ENCODE measurements around the gene SLC30A4. TPM values are rescaled to one million over a fixed set of nuclear protein-coding genes. Genes with fewer than 3 reads are reported as not detected.
"Not testable (repeated sequence)": the region's sequence is repeated elsewhere in the genome, so short reads cannot be mapped to it uniquely, and the experiment has no call there.

Gene SLC30A4
- polyA plus RNA-seq, 3 donors = 0.55 to 3.7 (median 2.0) TPM

DNA sequence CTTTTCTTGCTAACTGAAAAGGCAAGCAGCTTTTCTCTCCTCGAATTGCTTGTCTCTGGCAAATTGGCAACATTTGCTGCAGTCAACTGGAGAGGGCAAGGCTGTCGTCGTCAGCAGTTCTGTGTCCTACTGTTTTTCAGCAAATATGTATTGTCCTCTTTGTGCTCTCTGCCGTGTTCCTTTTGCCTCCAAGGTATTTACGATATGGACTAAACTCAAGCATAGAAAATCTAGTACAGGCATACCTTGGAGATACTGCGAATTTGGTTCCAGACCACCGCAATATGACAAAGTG, 558 bp upstream of the SLC30A4 start:
- no peak overlapping the region for H3K27ac ChIP-seq (ENCODE audit: low read depth, low read length)
- 14 to 29% (median 23%) methylated on average over 7 of the region's 7 CpGs for WGBS, 3 donors

DNA sequence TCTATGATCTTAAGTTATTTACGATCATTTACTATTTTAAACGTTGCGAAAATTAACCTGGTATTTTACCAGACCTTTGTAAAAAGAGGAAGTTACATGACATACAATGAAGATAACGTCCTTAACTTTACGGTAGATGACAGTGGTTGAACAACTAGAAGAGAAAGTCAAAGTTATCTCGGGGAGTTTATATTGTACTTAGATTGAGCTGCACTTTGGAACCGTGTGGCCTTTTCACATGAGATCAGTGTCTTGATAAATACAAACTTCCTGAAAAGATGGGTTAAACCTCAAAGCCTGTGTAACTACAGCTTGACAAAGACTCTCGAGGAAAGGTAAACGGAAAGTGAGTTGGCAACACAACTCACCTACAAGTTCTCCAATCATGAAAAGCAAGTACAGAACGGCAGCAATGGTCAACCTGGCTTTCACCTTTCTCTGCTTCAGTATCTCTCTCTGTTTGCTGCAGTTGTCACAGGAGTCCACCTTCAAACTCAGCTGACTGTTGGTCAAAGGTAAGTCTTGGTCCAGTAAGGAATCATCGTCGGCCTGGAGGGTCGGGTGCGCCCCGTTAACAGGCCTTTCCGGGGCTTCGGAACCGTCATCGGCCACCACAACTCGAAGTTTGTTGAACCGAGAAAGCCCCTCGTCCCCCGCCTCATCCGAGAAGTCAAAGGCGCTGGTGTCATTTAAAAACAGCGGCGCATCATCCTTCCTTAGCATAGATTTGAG, 793 bp downstream of the SLC30A4 start:
- WGBS, 3 donors = 2 to 4% (median 3%) methylated on average over 27 of the region's 27 CpGs
- peak overlapping the region; percentile 48 for H3K27ac ChIP-seq (ENCODE audit: low read depth, low read length)

DNA sequence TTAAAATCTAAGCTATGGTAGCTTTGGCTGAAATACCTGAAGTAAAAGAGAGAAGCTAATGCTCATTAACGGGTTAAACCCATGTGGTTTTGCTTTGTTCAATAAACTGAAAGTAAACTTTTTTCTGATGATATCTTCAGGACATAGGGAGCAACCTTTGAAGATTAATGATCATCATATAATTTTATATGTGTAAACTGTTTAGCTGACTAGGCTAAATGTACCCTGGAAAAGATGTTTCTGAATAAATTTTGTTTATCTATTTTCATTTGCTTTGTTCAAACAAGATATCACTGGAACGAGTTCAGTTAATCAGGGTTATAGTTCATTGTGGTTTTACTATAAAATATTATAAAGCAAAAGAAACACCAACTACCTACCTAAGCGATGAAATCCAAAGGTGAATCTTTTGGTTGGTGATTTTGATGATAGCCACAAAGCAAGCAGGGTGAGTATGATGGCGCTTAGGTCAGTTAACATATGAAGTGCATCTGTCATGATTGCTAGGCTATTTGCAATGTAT, 11.7 kb downstream of the SLC30A4 start:
- WGBS, 3 donors = 74 to 81% (median 81%) methylated on average over 4 of the region's 4 CpGs
- H3K27ac ChIP-seq (ENCODE audit: low read depth, low read length) = no peak overlapping the region

DNA sequence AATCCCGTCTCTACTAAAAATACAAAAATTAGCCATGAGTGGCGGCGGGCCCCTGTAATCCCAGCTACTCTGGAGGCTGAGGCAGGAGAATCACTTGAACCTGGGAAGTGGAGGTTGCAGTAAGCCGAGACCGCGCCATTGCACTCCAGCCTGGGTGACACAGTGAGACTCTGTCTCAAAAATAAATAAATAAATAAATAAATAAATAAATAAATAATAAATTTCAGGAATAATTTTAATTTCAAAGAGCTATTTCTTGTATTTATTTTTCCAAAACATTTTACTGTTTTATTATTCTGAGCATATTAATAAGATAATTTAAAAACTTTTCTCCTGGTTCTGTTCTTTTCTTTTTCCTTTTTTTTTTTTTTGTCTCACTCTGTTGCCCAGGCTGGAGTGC, 15.4 kb downstream of the SLC30A4 start:
- WGBS, 3 donors = 97 to 99% (median 97%) methylated on average over 6 of the region's 6 CpGs

DNA sequence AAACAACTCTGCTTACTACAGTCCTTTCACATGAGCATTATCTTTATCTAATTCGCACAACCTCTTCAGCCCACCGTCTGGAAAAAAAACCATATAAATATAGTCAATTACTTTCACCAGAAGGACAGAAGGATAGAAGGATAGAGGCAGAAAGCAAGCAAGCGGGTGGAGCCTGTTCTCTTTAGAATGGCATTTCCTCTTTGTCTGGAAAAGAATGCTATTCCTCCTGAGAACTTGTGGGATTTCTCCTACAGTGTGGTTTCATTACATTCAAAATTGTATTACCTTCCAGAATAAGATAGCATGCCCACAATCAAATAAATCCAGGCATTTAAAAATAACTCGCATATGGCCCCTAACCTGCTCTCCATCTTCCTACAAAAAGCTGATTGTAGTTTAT, 23.1 kb downstream of the SLC30A4 start:
- H3K27ac ChIP-seq (ENCODE audit: low read depth, low read length) = no peak overlapping the region
- WGBS, 3 donors = 87 to 89% (median 89%) methylated on average over 4 of the region's 4 CpGs

More for the DNA sequence above, 15.4 kb downstream of the SLC30A4 start:
- not testable (repeated sequence) for H3K27ac ChIP-seq (ENCODE audit: low read depth, low read length)

DNA sequence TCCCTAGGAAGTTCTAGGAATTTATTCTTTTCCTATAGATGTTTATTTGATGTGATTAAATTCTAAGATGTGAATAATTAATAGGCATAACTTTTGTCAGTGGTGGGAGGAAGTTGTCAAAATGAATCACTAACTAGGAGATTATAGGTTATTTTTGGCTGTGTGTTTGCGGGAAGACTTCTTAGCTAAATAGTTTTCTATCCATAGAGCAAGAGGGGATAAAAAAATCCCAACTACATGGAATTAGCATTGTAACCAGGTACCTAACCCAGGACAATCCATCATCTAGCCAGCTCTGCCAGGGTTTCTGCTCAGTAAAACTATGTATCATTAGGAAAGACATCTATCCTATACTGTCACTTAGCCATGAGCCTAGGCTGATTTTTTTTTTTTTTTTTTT, 23.9 kb downstream of the SLC30A4 start:
- WGBS, 3 donors = 88 to 93% (median 91%) methylated on average over 1 of the region's 1 CpG

DNA sequence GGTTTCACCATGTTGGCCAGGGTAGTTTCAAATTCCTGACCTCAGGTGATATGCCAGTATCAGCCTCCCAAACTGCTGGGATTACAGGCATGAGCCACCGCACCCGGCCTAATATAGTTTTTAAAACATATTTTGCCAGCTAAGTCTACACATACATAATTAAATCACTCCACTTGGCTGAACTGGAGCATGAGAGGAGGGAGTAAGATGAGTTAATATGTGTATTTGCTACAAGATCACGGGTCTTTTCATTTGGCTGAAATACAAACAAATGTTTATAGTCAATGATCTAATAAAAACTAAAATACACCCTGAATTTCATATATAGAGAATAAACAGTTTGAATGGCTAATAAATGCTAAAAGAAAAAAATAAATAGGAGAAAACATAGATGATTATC, 25.3 kb downstream of the SLC30A4 start:
- no peak overlapping the region for H3K27ac ChIP-seq (ENCODE audit: low read depth, low read length)
- WGBS, 3 donors = 91 to 98% (median 93%) methylated on average over 3 of the region's 3 CpGs

More for the DNA sequence above, 23.9 kb downstream of the SLC30A4 start:
- no peak overlapping the region for H3K27ac ChIP-seq (ENCODE audit: low read depth, low read length)

DNA sequence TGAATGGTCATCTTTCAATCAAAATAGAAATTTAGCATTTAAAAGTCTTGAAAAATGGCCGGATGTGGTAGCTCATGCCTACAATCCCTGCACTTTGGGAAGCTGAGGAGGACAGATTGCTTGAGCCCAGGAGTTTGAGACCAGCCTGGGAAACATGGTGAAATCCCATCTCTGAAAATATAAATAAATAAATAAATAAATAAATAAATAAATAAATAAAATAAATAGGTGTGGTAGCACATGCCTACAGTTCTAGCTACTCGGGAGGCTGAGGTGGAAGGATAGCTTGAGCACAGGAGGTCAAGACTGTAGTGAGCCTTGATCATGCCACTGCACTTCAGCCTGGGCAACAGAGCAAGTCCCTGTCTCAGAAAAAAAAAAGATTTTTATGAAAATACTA, 25.9 kb downstream of the SLC30A4 start:
- H3K27ac ChIP-seq (ENCODE audit: low read depth, low read length) = no peak overlapping the region
- 90 to 97% (median 92%) methylated on average over 2 of the region's 2 CpGs for WGBS, 3 donors

DNA sequence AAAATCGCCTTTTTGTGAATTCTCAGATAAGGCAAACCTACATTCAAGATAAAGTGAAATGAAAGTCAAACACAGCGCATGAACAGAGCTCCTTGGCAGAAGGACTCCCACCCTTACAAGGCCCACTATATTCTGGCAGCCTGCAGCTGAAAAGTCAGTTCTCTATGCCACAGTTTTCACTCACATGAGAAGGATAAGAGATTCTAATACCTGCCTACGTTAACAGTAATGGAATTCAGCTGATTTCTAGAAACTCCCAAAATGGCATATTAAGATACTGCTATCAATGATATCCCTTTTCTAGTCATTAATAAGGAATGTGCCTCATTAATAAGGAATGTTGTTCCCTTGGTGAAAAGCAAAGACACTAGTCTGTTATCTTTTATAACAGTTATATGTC, 27.0 kb downstream of the SLC30A4 start:
- no peak overlapping the region for H3K27ac ChIP-seq (ENCODE audit: low read depth, low read length)
- 70 to 89% (median 82%) methylated on average over 3 of the region's 3 CpGs for WGBS, 3 donors

DNA sequence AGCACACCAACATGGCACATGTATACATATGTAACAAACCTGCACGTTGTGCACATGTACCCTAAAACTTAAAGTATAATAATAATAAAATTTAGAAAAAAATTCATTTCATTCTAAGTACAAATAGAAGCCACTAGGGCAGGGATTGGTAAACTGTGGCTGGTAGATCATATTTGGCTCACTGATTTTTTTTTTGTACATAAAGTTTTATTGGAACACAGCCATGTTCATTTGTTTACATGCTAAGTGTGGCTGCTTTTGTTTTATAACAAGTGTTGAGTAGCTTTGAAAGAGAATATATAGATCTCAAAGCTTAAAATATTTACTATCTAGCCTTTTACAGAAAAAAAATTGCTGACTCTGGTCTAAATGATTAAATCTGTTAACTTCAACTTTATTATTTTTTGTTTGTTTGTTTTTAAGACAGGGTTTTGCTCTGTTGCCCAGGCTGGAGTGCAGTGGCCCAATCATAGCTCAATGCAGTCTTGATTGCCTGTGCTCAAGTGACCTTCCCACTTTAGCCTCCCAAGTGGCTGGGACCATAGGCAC, 32.8 kb downstream of the SLC30A4 start:
- 83 to 93% (median 93%) methylated on average over 1 of the region's 1 CpG for WGBS, 3 donors
- no peak overlapping the region for H3K27ac ChIP-seq (ENCODE audit: low read depth, low read length)

DNA sequence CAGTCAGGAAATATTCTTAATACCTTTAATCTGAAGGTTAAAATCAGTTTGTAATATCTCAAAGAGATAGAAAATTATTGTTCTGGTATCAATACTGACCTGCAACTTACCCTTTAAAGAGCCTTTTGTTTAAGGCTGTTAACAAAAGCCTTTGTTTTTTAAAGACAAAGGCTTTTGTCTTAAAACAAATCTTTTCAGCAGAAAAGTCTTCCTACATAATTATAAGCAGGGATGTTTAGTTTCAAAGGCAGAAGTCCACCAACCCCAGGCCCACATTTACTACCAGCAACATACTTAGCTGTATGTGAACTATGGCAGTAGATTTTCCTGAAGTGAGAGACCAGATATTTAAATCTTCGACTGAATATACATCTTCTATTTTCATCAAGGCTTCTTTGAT, 36.2 kb downstream of the SLC30A4 start:
- WGBS, 3 donors = 91 to 96% (median 93%) methylated on average over 1 of the region's 1 CpG
- H3K27ac ChIP-seq (ENCODE audit: low read depth, low read length) = no peak overlapping the region

DNA sequence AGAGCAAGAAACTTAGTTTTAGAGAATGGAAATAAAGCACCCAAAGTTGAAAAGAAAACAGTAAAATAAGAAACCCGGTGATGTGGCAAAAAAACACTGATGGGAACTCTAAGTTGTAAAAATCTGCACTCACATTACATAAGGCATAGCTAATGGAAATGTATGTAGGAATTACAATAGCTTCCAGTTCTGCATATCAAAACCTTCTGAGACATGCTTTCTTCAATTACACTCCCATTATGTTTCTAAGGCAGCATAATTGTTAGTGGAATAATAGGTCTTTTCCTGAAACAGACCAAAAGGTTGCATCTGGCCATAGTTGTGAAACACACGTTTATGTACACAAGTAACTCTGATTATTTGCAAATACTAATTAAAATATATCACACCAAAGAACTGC, 41.4 kb downstream of the SLC30A4 start:
- no peak overlapping the region for H3K27ac ChIP-seq (ENCODE audit: low read depth, low read length)
- 78 to 84% (median 81%) methylated on average over 2 of the region's 2 CpGs for WGBS, 3 donors

DNA sequence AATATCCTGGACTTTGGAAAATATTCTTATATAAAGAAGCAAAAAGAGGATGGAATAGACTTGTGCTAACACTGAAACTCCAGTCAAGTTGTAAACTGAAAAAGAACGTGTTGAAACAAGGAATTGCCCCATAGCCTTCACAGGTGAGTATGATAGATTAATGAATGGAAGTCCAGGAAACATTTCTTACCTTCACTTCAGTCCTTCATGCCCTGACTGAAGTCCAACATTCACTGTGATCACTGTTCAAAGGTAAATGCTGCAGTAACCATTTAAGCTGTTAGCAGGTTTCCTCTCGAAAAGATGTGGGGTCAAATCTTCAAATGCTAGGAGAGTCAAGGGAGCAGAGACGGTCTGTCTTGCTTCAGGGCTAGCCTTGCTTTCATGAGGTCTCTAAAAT, 46.1 kb downstream of the SLC30A4 start:
- no peak overlapping the region for H3K27ac ChIP-seq (ENCODE audit: low read depth, low read length)
- 69 to 76% (median 70%) methylated on average over 3 of the region's 3 CpGs for WGBS, 3 donors

DNA sequence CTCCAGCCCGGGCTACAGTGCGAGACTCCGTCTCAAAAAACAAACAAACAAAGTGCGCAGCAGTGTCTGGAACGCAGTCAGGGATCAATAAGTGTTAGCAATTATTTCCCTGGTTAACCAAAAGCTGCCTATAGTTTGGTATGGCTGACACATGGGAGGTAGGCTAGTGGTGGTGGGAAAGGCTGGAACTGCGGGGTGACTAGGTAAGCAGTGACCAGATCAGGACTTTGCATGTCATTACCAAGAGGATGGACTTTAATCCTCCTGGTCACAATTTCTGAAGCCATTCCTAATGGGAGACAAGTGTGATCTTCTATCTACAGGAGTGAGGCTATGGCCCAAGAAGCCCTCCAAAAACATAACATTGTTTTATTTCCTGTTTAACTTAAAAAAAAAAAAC, 47.8 kb downstream of the SLC30A4 start:
- WGBS, 3 donors = 61 to 96% (median 93%) methylated on average over 6 of the region's 6 CpGs
- no peak overlapping the region for H3K27ac ChIP-seq (ENCODE audit: low read depth, low read length)

DNA sequence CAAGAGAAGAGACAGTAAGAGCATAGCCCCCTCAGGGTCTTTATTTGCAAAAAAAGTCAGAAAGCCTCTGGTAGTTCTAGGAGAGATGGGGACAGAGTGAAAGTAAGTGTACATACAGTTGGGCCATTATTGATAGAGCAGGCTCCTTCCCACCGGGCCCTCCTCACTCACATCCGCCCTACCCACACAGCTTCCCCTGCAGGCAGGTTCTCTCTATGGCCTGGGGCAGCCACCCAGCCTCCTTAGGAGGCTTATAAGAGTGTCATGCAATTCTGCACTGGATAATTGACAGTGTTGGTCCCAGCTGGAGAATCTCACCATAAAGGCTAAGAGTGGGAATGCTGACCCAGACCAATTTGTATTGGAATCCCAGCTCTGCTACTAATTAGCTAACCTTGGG, 49.5 kb downstream of the SLC30A4 start:
- H3K27ac ChIP-seq (ENCODE audit: low read depth, low read length) = no peak overlapping the region
- WGBS, 3 donors = 58 to 93% (median 59%) methylated on average over 2 of the region's 2 CpGs

DNA sequence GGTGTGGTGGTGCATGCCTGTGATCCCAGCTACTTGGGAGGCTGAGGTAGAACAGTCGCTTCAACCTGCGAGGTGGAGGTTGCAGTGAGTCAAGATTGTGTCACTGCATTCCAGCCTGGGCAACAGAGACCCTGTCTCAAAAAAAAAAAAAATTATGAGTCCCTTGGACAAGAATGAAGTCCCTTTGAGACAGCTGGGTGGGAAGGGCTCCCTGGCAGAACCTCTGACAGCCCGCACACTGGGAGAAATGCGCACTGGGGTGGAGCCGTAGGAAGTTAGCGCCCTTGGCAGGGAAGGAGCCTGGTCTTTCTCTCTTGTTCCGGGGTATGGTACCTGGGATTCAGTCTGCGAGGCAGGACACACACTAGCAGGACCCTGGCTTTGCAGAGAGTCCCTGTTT, 51.4 kb downstream of the SLC30A4 start:
- WGBS, 3 donors = 66 to 84% (median 71%) methylated on average over 8 of the region's 8 CpGs
- H3K27ac ChIP-seq (ENCODE audit: low read depth, low read length) = no peak overlapping the region

DNA sequence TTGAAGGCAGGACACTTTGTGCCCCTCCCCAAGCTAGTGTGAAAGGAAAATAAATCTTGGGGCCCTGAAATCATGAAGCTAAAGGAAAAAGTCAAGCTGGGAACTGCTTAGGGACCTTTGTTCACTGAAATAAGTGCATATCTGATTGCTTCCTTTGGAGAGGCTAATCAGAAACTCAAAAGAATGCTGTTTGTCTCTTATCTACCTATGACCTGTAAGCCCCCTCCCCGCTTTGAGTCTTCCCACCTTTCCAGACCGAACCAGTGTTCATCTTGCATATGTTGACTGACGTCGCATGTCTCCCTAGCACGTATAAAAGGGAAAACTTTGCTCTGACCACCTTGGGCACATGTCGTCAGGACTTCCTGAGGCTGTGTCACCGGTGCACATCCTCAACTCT, 53.1 kb downstream of the SLC30A4 start:
- H3K27ac ChIP-seq (ENCODE audit: low read depth, low read length) = no peak overlapping the region

DNA sequence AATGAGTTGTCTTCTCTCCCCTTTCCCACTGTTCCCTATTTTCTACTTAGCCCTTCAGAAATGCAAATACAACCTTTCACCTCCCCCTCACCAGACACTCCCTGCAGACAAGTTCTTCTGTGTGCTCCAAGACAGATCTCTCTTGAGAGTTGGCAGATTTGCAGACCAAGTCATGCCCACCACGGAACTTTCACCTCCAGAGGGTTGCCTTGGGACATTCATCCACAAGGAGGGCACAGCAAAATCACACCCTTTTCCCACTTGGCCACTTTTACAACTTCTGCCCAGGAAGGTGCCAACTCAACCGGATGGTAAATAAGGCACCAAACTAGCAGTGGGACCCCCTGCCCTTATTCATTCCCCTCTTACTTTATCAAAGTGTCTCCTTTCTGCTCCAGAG, 53.5 kb downstream of the SLC30A4 start:
- H3K27ac ChIP-seq (ENCODE audit: low read depth, low read length) = no peak overlapping the region
- WGBS, 3 donors = 27 to 47% (median 30%) methylated on average over 2 of the region's 2 CpGs

More for the DNA sequence above, 53.1 kb downstream of the SLC30A4 start:
- 37 to 69% (median 40%) methylated on average over 7 of the region's 7 CpGs for WGBS, 3 donors

DNA sequence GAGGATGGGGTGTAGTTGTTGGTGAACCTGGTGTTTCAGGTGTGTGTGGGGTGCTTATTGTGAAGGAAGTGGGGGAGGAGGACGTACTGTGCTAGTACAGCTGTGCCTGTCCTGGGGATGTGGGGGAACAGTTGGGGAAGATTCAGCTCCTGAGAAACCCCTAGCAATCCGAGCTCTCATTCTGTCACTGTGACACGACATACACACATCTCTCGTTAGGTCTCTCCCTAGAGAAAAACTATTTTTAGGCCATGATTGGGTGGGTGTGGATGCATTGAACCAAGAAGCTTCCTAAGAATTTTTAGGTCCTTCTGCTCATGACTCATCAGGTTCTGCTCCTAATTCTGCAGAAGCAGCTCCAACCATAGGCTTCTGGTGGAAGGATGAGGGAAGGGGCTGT, 54.3 kb downstream of the SLC30A4 start:
- WGBS, 3 donors = 68 to 81% (median 76%) methylated on average over 4 of the region's 4 CpGs

DNA sequence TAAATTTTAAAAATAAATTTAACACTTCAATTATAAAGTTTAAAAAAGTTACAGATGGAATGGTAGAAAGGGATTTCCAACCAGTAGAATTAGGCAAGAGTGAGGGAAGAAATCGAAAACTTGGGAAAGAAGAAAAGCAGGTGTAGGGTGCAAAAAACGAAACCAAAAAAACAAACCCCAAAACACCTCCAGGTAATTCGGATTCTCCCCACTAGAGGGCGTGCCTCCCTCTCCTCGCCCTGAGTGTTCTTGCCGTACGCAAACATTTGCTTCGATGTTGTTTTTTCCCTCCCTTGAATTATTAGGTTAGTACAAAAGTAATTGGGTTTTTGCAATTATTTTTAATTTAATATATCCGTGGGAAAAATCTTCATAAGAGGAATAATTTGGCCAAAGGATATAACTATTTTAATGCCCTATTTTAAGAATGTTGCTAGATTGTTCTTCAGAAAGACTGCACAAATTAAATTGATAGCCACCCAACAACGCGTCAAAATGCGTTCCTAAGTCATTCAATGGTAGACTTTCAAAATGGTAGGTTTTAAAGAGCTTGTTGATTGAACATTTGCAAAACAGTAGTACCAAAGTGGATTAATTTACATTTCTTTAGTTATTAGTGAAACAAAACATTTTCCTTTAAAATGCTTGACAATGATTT, 63.7 kb downstream of the SLC30A4 start:
- H3K27ac ChIP-seq (ENCODE audit: low read depth, low read length) = no peak overlapping the region
- 5 to 7% (median 5%) methylated on average over 12 of the region's 12 CpGs for WGBS, 3 donors

More for the DNA sequence above, 54.3 kb downstream of the SLC30A4 start:
- H3K27ac ChIP-seq (ENCODE audit: low read depth, low read length) = no peak overlapping the region

Measured in adipose tissue (tissue), 3 donors.